ENCODE data around the gene E2F8. TPM values are rescaled to one million over a fixed set of nuclear protein-coding genes. Genes with fewer than 3 reads are reported as not detected.
"Not testable (repeated sequence)": the region's sequence is repeated elsewhere in the genome, so short reads cannot be mapped to it uniquely, and the experiment has no call there.

The E2F8 gene
- total RNA-seq, 1 donor from 2014 or later = 0.34 TPM

GRCh38 chr11:19263333-19263732, 22.6 kb upstream of the E2F8 start:
- H3K9me3 Mint-ChIP-seq (ENCODE audit: unreplicated experiment) = peaks cover 2% of the 10 kb centered on the region
- DNase-seq = no peak
- H3K4me1 Mint-ChIP-seq (ENCODE audit: low read depth, unreplicated experiment) = no peaks in the 10 kb centered on the region
- H3K36me3 Mint-ChIP-seq (ENCODE audit: unreplicated experiment) = no peaks in the 10 kb centered on the region
- H3K4me3 Mint-ChIP-seq (ENCODE audit: unreplicated experiment) = no peak overlapping the region
- H3K27ac Mint-ChIP-seq (ENCODE audit: unreplicated experiment) = no peak overlapping the region
- peaks cover 2% of the 10 kb centered on the region for H3K27me3 Mint-ChIP-seq (ENCODE audit: unreplicated experiment)
- TF ChIP-seq CTCF (IDR thresholded peaks at IDR 0.05; ENCODE audit: partially characterized antibody, unreplicated experiment) = no peak

GRCh38 chr11:19259487-19260345, 19.0 kb upstream of the E2F8 start:
- peak; percentile 83 for DNase-seq
- Mint-ChIP-seq H3K27ac (ENCODE audit: unreplicated experiment) (no peak overlapping the region), H3K36me3 (ENCODE audit: unreplicated experiment) (no peaks in the 10 kb centered on the region), H3K27me3 (ENCODE audit: unreplicated experiment) (peaks cover 2% of the 10 kb centered on the region), H3K4me1 (ENCODE audit: low read depth, unreplicated experiment) (no peaks in the 10 kb centered on the region), H3K9me3 (ENCODE audit: unreplicated experiment) (peaks cover 2% of the 10 kb centered on the region), H3K4me3 (ENCODE audit: unreplicated experiment) (no peak overlapping the region)
- TF ChIP-seq CTCF (IDR thresholded peaks at IDR 0.05; ENCODE audit: partially characterized antibody, unreplicated experiment) = peak; percentile 93

GRCh38 chr11:19258641-19259230, 18.0 kb upstream of the E2F8 start:
- H3K4me3 Mint-ChIP-seq (ENCODE audit: unreplicated experiment) = no peak overlapping the region
- peaks cover 3% of the 10 kb centered on the region for H3K9me3 Mint-ChIP-seq (ENCODE audit: unreplicated experiment)
- no peak for TF ChIP-seq CTCF (IDR thresholded peaks at IDR 0.05; ENCODE audit: partially characterized antibody, unreplicated experiment)
- H3K36me3 Mint-ChIP-seq (ENCODE audit: unreplicated experiment) = peaks cover 6% of the 10 kb centered on the region
- no peaks in the 10 kb centered on the region for H3K4me1 Mint-ChIP-seq (ENCODE audit: low read depth, unreplicated experiment)
- DNase-seq = no peak
- H3K27me3 Mint-ChIP-seq (ENCODE audit: unreplicated experiment) = peaks cover 6% of the 10 kb centered on the region
- H3K27ac Mint-ChIP-seq (ENCODE audit: unreplicated experiment) = no peak overlapping the region

- H3K9me3 Mint-ChIP-seq (ENCODE audit: unreplicated experiment); H3K4me3 Mint-ChIP-seq (ENCODE audit: unreplicated experiment); H3K4me1 Mint-ChIP-seq (ENCODE audit: low read depth, unreplicated experiment); H3K27ac Mint-ChIP-seq (ENCODE audit: unreplicated experiment); H3K27me3 Mint-ChIP-seq (ENCODE audit: unreplicated experiment); H3K36me3 Mint-ChIP-seq (ENCODE audit: unreplicated experiment); DNase-seq: not testable (repeated sequence)
Measured at GRCh38 chr11:19254441-19254840, 13.7 kb upstream of the E2F8 start.

GRCh38 chr11:19253817-19254216, 13.1 kb upstream of the E2F8 start:
- no peak for DNase-seq
- Mint-ChIP-seq H3K4me3 (ENCODE audit: unreplicated experiment) (no peak overlapping the region), H3K36me3 (ENCODE audit: unreplicated experiment) (peaks cover 10% of the 10 kb centered on the region), H3K9me3 (ENCODE audit: unreplicated experiment) (peaks cover 4% of the 10 kb centered on the region), H3K27ac (ENCODE audit: unreplicated experiment) (no peak overlapping the region), H3K27me3 (ENCODE audit: unreplicated experiment) (peaks cover 6% of the 10 kb centered on the region), H3K4me1 (ENCODE audit: low read depth, unreplicated experiment) (no peaks in the 10 kb centered on the region)
- no peak for TF ChIP-seq CTCF (IDR thresholded peaks at IDR 0.05; ENCODE audit: partially characterized antibody, unreplicated experiment)

Measured in glutamatergic neuron (in vitro differentiated cells).